K562 (cell line): ENCODE data around the gene VEGFC. TPM values are rescaled to one million over a fixed set of nuclear protein-coding genes. Genes with fewer than 3 reads are reported as not detected.

Experiments
- FOXA1 ChIP-seq: fragments of 450-650 bp; IDR thresholded peaks from 2 replicates; pipeline ENCODE4 v1.6.1; 2016; ENCODE audit warnings: mild to moderate bottlenecking, borderline replicate concordance
- HNRNPL ChIP-seq: fragments of 200-400 bp; formaldehyde crosslinking; IDR thresholded peaks from 2 replicates; pipeline ENCODE4 v1.6.1; 2017; ENCODE audit warnings: low read depth, mild to moderate bottlenecking, low read length
- ZBTB7A ChIP-seq: IDR thresholded peaks from 2 replicates; pipeline ENCODE4 v1.6.1; 2011; ENCODE audit warnings: low read depth, mild to moderate bottlenecking, low read length, moderate library complexity, borderline replicate concordance; ENCODE audit not compliant: control insufficient read depth
- polyA plus RNA-seq, 8 experiments: library from polyadenylated mRNA; depleted of rRNA in 4 of 8; stranded (reverse) in 5 of 8; unstranded in 3 of 8; fragments of >200 nt; fragmentation: Nextera tagmentation in 2 of 8; fragmentation: Illumina TruSeq in 1 of 8; extraction: Ambion mirVana in 2 of 8; extraction: Trizol in 1 of 8; gene quantifications; 2 replicates each; pipeline versions ENCODE4 v1.2.1 to v1.2.3, GENCODE V29; 2011 to 2014; ENCODE audit warnings: inconsistent platforms in 1 of 8, missing spikeins in 1 of 8
- total RNA-seq, 7 experiments: library from RNA; depleted of rRNA in 6 of 7; stranded (reverse); fragments of >200 nt in 6 of 7; fragmentation: Illumina TruSeq in 2 of 7; extraction: Trizol in 2 of 7; gene quantifications; 2 replicates each; pipeline versions ENCODE4 v1.2.1 to v1.2.3, GENCODE V29; 2011 to 2021; ENCODE audit warnings: low replicate concordance in 1 of 7
- TF ChIP-seq, protein P1 (sequence below): fragments of 250-450 bp; sonication (Bioruptor Pico); IDR thresholded peaks from 2 replicates; pipeline ENCODE4 v1.4.0; 2020
- TF ChIP-seq, protein P2 (sequence below): fragments of 450-650 bp; IDR thresholded peaks from 2 replicates; pipeline ENCODE4 v1.6.1; 2017; ENCODE audit warnings: mild to moderate bottlenecking, moderate library complexity
- TF ChIP-seq, protein P3 (sequence below): fragments of 250-450 bp; sonication (Bioruptor Pico); IDR thresholded peaks from 2 replicates; pipeline ENCODE4 v1.4.0; 2020; ENCODE audit warnings: mild to moderate bottlenecking

The VEGFC gene
- total and polyA plus RNA-seq, 9 of the 15 experiments (the other 6 are each of a cell fraction or from before 2014, with no cell fraction given), result not detected

DNA sequence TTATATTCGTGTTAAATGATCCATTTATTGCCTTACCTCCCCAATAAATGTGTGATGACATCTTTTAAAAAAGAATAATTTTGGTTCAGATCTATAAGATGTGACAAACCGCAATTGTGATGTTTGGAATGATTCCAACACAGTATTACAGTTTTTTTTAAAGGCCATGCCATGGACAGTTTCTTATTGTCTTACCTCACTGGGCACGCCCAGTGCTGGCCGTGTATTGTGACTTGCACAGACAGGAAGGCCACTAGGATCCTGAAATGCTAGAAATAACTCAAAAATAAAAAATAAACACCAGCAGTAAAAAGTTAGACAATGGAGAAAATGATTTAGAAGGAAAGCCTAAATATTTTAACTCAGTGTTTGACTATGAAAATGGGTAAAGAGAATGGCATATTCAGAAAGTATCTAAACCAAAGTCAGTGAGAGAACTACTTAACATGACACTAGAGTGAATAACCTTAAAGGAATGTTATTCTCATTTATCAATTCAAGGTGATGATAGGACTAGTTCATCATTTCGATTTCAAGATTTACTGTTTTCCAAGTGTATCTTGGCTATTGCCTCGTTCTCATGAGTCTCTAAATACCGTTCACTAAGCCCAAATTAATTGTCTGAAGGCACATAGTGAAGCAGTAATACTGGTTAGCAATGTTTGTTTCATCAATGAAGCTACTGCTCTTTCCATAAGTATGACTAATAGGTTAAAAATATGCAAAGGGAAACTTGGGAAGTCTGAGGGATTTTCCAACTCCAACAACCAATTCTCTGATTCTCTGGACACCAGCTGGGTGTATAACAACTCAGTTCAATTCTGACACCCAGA, 46.1 kb upstream of the VEGFC start (continued):
- TF ChIP-seq, protein P1, sequence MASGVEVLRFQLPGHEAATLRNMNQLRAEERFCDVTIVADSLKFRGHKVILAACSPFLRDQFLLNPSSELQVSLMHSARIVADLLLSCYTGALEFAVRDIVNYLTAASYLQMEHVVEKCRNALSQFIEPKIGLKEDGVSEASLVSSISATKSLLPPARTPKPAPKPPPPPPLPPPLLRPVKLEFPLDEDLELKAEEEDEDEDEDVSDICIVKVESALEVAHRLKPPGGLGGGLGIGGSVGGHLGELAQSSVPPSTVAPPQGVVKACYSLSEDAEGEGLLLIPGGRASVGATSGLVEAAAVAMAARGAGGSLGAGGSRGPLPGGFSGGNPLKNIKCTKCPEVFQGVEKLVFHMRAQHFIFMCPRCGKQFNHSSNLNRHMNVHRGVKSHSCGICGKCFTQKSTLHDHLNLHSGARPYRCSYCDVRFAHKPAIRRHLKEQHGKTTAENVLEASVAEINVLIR (CRISPR knock-in tag), result no peak
- TF ChIP-seq FOXA1 (no peak), HNRNPL (no peak), ZBTB7A (no peak)
- TF ChIP-seq, protein P2, sequence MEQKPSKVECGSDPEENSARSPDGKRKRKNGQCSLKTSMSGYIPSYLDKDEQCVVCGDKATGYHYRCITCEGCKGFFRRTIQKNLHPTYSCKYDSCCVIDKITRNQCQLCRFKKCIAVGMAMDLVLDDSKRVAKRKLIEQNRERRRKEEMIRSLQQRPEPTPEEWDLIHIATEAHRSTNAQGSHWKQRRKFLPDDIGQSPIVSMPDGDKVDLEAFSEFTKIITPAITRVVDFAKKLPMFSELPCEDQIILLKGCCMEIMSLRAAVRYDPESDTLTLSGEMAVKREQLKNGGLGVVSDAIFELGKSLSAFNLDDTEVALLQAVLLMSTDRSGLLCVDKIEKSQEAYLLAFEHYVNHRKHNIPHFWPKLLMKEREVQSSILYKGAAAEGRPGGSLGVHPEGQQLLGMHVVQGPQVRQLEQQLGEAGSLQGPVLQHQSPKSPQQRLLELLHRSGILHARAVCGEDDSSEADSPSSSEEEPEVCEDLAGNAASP, result no peak
- TF ChIP-seq, protein P3, sequence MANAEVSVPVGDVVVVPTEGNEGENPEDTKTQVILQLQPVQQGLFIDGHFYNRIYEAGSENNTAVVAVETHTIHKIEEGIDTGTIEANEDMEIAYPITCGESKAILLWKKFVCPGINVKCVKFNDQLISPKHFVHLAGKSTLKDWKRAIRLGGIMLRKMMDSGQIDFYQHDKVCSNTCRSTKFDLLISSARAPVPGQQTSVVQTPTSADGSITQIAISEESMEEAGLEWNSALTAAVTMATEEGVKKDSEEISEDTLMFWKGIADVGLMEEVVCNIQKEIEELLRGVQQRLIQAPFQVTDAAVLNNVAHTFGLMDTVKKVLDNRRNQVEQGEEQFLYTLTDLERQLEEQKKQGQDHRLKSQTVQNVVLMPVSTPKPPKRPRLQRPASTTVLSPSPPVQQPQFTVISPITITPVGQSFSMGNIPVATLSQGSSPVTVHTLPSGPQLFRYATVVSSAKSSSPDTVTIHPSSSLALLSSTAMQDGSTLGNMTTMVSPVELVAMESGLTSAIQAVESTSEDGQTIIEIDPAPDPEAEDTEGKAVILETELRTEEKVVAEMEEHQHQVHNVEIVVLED (CRISPR knock-in tag), result no peak
